Skin epidermis (tissue), 12 donors: ENCODE data around the gene ZBED1.
A peak's percentile ranks its signal among the peaks of the same experiment; 100 is the strongest.
"Not testable (repeated sequence)": the region's sequence is repeated elsewhere in the genome, so short reads cannot be mapped to it uniquely, and the experiment has no call there.

Experiments used
- H3K27ac ChIP-seq, 21 experiments: fragments of 200-600 bp; sonication (generic) in 11 of 21; one replicate each; pipeline ENCODE4 v1.5.0; 2020; ENCODE audit warnings: mild to moderate bottlenecking in 3 of 21, inconsistent platforms in 2 of 21, moderate library complexity in 2 of 21
- H3K4me3 ChIP-seq, 7 experiments: fragments of 200-600 bp; sonication (generic) in 2 of 7; one replicate each; pipeline ENCODE4 v1.5.0; 2020; ENCODE audit warnings: inconsistent platforms in 2 of 7, mild to moderate bottlenecking in 2 of 7, moderate library complexity in 1 of 7

The ZBED1 gene

DNA sequence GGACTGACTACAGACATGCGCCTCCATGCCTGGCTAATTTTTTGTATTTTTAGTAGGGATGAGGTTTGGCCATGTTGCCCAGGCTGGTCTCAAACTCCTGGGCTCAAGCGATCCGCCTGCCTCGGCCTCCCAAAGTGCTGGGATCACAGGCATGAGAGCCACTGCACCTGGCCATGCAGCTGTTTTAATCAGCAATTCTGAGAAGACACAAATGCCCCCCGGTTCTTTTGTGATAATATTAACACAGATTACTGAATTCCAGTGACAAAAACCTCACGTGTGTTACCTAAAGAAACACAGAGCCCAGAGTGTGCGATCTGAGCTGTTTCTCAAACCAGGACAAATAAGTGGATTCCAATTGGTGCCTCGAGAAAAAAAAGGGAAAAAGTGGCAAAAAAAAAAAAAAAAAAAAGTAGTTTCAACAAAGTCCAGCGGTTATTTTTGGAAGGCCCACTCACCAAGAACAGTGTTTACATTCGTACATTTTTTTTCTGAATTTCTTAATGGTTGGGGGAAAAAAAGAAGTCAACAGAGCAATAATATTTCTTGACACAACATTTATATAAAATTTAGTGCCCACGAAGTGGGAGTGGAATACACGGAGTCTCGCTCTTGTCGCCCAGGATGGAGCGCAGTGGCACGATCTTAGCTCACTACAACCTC, 17.2 kb downstream of the ZBED1 start:
- peak overlapping the region in 3 of 21 experiments; percentile 25 to 75 (median 32) for H3K27ac ChIP-seq
- no peak overlapping the region for H3K4me3 ChIP-seq

DNA sequence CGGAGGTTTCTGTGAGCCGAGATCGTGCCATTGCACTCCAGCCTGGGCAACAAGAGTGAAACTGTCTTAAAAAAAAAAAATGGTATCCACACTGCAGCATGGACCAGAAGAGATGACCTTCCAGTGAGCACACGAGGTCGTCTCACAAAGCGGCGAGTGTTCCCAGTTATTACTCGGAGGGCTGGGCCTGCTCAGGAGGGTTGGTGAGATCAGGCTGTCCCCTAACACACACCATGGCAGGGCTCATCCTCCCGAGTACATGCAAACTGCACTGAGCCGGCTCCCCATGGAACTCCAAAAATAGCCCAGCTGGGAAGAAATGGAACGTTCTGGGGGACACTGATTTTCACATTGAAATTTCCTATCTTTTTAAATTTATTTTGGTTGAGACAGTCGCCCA, 19.2 kb downstream of the ZBED1 start:
- H3K27ac ChIP-seq, H3K4me3 ChIP-seq: not testable (repeated sequence)

GRCh38 chrX:2479982-2480381, 20.8 kb downstream of the ZBED1 start:
- H3K4me3 ChIP-seq, H3K27ac ChIP-seq: not testable (repeated sequence)

GRCh38 chrX:2479420-2479780, 21.4 kb downstream of the ZBED1 start:
- no peak overlapping the region for H3K4me3 ChIP-seq
- no peak overlapping the region for H3K27ac ChIP-seq

GRCh38 chrX:2478546-2479419, 22.0 kb downstream of the ZBED1 start:
- H3K4me3 ChIP-seq: no peak overlapping the region
- no peak overlapping the region for H3K27ac ChIP-seq

- not testable (repeated sequence) for H3K27ac ChIP-seq, H3K4me3 ChIP-seq
These were observed 23.5 kb downstream of the ZBED1 start for GRCh38 chrX:2477313-2477712.

- H3K27ac ChIP-seq: no peak overlapping the region
These were observed 25.6 kb downstream of the ZBED1 start for GRCh38 chrX:2474963-2475726.

DNA sequence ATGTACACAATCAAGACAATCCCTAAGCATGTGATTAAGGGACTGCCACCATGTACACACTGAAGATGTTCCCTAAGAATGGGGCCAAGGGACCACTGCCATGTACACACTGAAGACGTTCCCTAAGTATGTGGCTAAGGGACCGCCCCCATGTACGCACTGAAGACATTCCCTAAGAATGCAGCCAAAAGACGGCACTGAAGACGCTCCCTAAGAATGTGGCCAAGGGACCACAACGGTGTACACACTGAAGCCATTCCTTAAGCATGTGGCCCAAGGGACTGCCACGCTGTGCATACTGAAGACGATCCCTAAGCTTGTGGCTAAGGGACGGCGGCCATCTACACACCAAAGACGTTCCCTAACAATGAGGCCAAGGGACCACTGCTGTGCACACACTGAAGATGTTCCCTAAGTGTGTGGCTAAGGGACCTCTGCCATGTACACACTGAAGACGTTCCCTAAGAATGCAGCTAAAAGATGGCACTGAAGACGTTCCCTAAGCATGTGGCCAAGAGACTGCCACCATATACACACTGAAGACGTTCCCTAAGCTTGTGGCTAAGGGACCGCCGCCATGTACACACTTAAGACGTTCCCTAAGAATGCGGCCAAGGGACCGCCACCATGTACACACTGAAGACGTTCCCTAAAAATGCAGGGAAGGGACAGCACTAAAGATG, 26.4 kb downstream of the ZBED1 start:
- no peak overlapping the region for H3K27ac ChIP-seq
- no peak overlapping the region for H3K4me3 ChIP-seq

More at GRCh38 chrX:2474963-2475726, 25.6 kb downstream of the ZBED1 start:
- H3K4me3 ChIP-seq: no peak overlapping the region

DNA sequence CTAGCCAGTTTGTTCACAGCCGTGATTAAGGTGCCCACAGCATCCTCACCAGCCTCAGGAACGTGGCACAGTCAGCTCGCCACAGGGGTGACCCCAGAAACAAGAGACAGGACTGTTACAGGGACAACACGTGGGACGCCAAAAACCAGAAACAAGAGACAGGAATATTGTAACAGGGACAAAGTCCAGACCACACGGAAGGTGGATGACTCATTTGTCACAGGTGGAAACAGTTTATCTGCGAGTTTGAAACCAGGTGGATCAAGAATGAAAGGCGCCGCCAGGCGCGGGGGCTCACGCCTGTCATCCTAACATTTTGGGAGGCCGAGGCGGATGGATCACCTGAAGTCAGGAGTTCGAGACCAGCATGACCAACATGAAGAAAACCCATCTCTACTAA, 27.7 kb downstream of the ZBED1 start:
- not testable (repeated sequence) for H3K27ac ChIP-seq

GRCh38 chrX:2471641-2472040, 29.1 kb downstream of the ZBED1 start:
- Histone ChIP-seq H3K27ac (no peak overlapping the region), H3K4me3 (no peak overlapping the region)

More for the DNA sequence above, 27.7 kb downstream of the ZBED1 start:
- H3K4me3 ChIP-seq: not testable (repeated sequence)

DNA sequence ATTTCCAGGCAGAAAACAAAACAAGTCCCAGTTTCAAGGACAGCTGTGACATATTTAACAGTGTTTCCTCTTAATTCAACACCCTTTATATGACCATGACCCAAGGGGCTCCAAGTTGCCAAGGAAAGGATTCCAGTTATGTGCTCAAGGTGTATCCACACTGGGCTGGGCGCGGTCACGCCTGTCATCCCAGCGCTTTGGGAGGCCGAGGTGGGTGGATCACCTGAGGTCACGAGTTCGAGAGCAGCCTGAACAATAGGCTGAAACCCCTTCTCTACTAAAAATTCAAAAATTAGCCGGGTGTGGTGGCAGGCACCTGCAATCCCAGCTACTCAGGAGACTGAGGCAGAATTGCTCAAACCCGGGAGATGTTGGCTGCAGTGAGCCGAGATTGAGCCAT, 29.6 kb downstream of the ZBED1 start:
- not testable (repeated sequence) for H3K27ac ChIP-seq, H3K4me3 ChIP-seq

- not testable (repeated sequence) for H3K27ac ChIP-seq, H3K4me3 ChIP-seq
These were observed 30.9 kb downstream of the ZBED1 start for GRCh38 chrX:2469852-2470251.

GRCh38 chrX:2469196-2469685, 31.5 kb downstream of the ZBED1 start:
- Histone ChIP-seq H3K4me3 (no peak overlapping the region), H3K27ac (no peak overlapping the region)

DNA sequence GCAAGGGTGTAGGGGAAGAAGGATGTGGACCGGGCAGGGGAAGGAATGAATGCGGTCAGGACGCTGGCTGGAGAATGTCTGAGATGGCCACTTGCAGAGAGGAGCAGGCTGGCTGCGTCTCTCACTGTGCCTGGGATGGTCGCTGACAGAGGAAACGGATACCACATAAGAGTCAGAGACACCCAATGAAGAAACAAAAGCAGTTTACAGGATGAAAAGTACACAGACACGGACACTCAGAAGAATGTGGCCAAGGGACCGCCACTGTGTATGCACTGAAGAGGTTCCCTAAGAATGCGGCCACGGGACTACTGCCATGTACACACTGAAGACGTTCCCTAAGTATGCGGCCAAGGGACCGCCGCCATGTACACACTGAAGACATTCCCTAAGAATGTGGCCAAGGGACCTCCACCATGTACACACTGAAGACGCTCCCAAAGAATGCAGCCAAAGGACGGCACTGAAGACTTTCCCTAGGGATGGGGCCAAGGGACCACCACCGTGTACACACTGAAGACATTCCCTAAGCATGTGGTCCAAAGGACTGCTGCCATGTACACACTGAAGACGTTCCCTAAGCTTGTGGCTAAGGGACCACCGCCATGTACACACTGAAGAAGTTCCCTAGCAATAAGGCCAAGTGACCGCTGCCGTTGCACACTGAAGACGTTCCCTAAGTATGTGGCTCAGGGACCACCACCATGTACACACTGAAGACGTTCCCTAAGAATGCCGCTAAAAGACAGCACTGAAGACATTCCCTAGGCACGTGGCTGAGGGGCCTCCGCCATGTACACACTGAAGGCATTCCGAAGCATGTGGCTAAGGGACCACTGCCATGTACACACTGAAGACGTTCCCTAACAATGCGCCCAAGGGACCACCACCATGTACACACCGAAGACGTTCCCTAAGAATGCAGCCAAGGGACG, 32.2 kb downstream of the ZBED1 start:
- no peak overlapping the region for H3K4me3 ChIP-seq
- no peak overlapping the region for H3K27ac ChIP-seq

DNA sequence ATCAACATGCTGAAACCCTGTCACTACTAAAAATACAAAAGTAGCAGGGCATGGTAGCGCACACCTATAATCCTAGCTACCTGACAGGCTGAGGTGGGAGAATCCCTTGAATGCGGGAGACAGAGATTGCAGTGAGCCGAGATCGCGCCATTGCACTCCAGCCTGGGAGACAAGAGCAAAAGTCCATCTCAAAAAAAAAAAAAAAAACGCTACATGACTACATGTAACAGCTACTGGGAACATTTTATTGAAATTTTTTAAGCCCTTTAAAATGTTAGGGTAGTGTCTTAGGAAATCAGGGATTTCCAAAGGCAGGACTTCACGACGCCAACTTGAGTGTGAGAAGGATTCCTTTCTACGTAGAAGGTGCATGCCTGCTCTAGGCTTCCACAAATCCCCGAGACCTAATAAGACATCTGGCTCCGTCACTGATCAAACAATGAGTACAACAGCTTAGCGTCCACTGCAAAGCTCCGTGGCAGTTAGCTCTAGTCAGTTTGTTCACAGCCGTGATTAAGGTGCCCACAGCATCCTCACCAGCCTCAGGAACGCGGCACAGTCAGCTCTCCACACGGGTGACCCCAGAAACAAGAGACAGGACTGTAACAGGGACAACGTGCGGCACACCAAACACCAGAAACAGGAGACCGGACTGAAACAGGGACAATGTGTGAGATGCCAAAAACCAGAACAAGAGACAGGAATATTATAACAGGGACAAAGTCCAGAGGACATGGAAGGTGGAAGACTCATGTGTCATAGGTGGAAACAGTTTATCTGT, 33.7 kb downstream of the ZBED1 start:
- Histone ChIP-seq H3K4me3 (no peak overlapping the region), H3K27ac (no peak overlapping the region)

GRCh38 chrX:2464677-2465166, 36.1 kb downstream of the ZBED1 start:
- Histone ChIP-seq H3K27ac (no peak overlapping the region), H3K4me3 (no peak overlapping the region)

- Histone ChIP-seq H3K27ac (no peak overlapping the region), H3K4me3 (no peak overlapping the region)
These were observed 36.7 kb downstream of the ZBED1 start for GRCh38 chrX:2463973-2464676.
